NCI-H748 (cell line): ENCODE data around the gene HS6ST3.
A peak's percentile ranks its signal among the peaks of the same experiment; 100 is the strongest.

ENCODE experiments used
- DNase-seq: peaks from one replicate; lab custom pipeline; 2025; ENCODE audit not compliant: unreplicated experiment; lab: John Stamatoyannopoulos, UW

The HS6ST3 gene

DNA sequence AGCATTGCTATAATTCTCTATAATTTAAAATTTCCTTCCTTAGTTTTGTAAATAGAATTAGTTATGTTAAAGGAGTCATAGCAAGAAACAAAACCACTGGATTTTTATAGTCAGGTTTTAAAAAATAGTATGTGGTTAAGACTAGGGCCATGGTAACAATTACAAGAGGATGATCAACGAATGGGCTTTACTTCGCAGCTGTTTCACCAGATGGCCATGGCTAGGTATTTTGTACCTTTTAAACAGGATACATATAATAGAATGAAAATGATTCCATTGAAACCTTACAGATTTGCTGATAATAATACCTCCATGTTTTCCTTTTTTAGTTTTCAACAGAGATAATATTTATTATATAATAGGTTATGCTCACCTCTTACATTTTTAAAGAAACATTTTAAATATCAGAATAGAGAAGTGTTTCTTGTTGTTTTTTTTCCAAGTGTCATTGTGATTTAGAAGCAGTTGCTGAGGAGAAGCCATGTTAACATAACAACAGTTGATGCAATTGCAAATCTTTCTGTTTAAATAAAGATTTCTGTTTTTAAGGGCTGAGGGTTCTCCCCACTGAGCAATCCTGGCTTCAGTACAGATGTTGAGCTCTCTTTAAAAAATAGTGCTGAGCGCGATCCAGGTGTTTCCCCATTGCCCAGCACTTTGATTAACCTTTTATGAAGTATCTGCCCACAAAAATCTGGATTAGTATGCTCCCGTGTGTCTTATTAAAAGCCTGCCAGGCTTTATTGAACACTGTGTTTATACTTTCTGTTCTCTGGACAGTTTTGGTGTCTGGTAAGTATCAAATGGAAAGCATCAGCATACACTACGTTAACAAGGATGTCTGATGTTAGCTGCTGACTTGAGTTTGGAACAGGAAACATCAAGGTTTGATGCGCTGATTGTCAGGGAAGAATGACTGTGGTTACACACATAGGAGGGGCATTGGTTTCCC is 205.3 kb downstream of the HS6ST3 start:
- no peak for DNase-seq

DNA sequence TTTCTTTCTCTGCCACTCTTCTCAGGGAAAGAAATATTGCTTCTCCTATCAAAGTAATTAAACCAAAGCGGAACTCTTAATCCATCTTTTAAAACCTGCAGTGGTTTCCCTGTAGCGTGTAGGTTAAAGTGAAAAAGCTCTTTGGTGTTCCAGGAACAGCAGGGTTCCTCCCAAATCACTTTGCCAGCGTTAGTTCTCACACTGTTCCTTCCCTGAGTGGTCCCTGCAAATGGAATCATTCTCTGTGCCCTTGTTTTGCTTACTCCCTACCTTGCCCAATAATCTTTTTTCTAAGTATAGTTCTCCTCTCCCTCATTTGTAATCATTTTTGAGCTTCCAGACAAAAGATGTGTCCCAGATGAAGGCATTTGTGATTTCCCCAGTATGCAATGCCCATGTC is 207.5 kb downstream of the HS6ST3 start:
- DNase-seq: no peak

DNA sequence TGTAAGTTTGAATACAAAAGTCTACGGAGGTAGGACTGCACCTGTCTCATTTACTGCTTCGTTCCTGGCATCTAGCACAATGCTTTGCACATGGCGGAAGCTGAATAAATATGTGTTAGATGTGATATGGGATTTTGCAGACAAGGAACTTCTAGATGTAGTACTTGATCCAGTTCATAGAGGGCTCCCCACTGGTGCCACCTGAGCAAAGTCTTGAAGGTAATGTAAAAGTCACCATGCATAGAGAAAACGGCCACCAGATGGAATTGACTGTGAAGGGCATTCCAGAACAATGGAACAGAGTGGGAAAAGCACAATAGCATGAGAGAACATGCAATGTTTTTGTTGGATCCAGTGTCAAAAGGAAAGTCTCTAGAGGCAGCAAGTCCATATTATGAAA is 209.3 kb downstream of the HS6ST3 start:
- peak; percentile 10 for DNase-seq

DNA sequence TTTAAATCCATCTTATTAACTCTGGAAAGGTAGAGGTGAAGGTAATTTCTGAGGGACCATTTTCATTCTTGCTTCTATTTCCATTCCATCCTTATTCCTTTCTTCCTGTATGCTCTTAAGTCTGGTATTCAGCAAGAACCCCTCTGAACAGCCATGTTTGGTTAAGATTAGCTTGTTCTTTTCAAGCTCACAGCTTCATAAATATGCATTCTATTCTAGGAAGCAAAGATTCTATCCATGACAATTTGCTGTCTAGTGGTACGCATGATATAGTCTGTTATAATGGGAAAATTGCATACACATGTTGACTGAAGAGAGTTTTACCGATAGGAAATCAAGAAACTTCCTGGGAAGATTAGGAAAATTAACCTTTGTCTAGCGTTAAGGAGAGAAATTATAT is 218.7 kb downstream of the HS6ST3 start:
- no peak for DNase-seq

DNA sequence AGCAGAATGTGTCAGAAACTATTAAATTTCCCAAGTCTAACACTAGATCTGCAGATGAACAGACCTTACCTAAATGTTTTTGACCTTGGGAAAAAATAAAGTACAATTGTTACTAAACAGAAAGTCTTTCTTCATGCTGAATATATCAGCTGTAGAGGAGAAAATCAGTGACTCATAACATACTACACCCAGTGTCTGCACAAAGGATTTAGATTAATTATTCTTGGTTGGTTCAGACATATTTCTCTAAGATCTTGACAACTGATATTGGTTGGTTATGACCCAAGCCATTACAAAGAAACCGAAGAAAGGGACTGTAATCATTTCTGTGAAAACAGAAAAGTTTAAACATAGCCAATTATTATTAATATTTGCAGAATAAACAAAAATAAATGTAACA is 225.1 kb downstream of the HS6ST3 start:
- no peak for DNase-seq

DNA sequence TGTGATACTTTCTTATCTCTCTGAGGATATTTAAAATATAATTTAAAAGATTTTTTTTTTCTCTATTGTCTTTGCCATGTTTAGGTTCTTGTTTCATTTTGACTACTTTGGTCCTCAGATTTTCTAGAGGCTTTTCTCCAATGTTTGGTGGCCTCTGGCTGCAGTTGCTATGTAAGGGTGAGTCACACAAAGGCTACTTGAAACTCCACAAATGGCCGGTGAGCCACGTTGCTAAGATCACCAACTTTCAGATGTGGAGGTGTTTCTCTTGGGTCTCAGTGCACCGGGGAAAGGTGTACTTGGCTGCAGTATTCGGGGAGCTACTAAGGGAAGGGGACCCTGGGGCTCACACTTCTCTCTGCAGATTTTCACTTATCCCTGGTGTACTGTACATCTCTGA is 248.1 kb downstream of the HS6ST3 start:
- DNase-seq: no peak

DNA sequence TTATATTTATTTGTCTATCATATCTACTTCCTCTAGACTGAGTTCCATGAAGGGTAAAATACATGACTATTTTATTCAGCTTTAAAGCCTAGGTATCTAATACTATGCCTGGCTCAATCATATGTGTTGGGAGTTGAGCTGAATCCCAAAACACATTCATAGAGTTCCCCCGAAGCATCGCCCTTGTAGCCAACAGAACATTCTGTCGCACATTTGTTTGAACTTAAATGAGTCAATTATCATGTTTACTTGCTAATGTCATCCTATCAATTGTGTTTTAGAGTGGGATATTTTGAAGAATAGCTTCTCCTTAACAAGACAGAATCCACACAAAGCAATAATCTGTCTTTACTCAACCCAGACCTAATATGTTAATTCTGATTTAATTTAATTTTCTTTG is 252.4 kb downstream of the HS6ST3 start:
- DNase-seq: no peak

DNA sequence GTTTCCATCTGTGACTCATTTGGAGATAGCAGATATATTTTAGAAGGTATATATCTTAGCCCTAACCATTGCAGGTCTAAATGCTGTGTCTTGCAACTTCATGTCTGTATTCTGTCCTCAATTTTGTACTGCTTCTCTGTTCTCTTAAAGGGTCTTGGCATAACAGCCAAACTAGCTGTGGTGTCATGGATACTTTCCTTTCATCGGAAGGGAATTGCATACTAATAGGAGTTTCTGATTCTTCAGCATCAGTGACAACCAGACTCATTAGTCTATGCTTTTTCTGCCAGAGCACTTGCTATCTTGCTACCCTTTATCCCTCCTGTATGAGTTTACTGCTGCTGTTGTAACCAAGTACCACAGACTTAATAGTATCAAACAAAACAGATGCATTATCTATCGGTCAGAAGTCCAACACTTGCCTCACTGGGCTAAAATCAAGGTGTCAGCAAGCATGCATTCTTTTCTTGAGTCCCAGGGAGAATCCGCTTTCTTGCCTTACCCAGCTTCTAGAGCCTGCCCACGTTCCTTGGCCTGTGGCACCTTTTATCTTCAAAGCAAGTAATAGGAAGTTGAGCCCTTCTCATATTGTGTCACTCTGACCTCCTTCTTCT is 253.1 kb downstream of the HS6ST3 start:
- DNase-seq: no peak

DNA sequence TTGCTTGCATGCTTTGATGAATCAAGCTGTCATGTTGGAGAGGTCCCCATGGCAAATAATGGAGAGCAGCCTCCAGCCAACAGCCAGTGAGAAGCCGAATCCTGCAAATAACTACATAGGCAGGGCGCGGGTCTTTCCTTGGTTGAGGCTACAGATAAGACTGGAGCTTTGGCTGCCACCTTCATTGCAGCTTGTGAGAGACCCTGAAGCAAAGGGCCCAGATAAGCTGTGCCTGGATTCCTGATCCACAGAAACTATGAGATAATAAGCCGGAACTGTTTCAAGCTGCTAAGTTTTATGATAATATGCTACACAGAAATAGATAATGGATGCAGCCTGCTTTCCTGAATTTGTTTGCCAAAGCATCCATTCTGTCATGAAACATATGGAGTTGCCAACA is 257.0 kb downstream of the HS6ST3 start:
- no peak for DNase-seq

DNA sequence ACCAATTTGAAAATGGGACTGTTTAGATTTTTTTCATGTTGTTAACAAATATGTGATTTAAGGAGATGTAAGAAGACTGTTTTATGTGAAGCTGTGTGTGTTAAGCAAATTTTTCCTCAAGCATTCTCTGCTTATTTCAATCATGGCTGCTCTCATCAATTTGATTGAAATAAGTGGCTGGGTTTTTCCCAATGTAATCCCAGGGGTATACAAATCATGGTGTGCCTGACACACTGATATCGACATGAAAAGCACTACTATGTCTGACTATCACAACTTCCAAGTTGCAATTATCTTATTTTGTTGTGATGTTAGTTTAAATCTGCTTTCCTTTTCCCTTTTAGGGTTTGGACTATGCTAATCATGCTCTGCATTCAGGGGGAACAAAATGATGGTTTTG is 283.7 kb downstream of the HS6ST3 start:
- no peak for DNase-seq

DNA sequence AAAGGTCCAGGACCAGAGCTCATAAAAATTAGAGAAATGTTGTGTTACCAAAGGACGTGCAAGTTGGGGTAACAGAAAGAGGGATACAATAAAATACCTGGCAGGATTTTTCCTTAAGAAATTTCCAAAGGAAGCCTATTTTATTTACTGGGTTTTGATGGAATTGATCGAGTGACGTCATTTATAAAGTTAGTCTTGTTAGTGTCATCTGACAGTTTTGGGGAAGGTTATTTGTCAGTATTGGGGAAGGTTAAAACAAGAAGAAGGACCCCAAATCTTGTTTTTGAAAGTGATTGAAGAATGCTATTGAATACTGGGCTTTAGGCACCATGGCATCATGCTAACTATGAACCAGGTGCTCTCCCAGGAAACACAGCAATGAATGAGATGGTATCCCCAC is 287.9 kb downstream of the HS6ST3 start:
- DNase-seq: no peak

DNA sequence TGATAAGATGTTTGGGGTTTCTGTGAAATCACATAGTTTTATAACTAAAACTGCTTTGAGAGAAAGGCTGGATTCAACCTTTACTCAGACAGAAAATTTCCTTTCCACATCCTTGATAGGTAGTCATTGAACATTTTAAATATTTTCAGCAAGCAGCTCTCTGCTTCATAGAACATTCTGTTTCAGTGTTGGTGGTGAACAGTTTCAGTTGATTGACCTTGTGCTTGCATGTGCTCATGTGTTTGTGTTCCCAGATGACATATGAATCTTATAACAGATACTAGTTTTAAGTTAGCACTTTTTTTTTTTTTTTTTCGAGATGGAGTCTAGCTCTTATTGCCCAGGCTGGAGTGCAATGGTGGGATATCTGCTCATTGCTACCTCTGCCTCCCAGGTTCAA is 290.1 kb downstream of the HS6ST3 start:
- no peak for DNase-seq

DNA sequence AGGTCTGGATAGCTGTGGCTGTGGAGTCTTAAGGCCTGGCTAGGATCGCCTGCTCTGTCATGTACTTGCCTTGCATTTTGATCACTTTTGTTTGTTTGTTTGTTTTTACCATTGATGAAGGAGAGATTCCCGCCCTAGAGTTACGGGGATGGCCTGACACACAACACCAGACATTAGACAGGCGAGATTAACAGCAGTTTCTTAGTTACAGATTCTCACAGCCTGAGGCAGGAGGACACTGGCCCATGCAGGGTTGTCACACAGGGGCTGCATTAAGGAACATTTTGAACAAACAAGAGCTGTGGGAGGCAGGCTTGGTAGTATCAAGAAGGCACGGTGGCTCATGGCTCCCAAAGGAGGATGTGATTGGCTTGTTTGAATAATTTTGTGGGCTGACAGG is 291.8 kb downstream of the HS6ST3 start:
- DNase-seq: no peak

DNA sequence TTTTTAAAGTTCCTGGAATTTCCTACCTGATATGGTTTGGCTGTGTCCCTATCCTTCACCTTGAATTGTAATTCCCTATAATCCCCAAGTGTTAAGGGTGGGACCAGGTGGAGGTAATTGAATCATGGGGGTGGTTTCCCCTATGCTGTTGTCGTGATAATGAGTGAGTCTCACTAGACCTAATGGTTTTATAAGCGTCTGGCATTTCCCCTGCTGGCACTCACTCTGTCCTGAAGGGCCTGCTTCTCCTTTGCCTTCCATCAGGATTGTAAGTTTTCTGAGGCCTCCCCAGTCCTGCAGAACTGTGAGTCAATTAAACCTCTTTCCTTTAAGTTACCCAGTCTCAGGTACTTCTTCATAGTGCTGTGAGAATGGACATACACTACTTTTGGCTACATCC is 298.7 kb downstream of the HS6ST3 start:
- DNase-seq: no peak

DNA sequence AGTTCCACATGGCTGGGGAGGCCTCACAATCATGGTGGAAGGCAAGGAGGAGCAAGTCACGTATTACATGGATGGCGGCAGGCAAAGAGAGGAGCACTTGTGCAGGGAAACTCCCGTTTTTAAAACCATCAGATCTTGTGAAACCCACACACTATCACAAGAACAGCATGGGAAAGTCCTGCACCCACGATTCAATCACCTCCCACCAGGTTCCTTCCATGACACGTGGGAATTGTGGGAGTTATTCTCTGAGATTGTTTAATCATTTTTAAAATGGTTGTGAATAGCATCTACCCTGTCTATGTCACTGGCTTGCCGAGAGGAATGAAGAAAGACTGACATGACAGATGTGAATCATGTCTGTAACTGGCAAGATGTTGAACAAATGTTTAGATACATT is 301.7 kb downstream of the HS6ST3 start:
- DNase-seq: no peak

DNA sequence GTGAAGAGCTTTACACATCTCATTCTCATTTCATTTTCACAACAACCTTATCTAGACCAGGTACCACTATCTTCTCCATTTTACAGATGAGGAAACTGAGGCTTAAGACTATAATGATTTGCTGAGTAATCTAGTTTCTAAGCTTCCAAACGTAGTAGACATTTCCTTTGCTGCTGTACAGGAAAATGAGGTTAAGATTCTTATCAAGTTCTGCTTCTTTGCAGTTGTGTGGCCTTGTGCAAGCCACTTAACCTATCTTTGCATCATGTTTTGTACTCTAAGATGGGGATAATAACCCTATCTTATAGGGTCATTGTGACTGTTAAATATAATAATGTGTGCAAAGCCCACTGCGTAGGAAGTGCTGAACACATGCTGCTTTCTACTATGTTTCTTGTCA is 307.9 kb downstream of the HS6ST3 start:
- no peak for DNase-seq

DNA sequence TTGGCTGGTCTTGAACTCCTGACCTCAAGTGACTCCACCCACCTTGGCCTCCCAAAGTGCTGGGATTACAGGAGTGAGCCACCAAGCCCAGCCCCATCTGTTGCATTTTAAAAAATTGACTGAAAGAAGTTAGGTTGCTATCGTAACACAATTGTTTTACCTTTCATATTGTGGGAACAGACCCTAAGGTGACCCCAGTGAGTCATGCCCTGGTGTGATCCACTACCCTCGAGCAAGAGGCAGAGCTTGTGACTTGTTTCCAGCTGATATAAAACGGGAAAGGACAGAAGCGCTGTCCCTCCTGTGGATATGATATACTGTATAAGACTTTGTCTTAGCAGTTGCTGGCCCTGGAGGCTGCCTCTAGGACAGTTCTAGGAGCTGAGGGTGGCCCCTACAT is 308.6 kb downstream of the HS6ST3 start:
- no peak for DNase-seq

DNA sequence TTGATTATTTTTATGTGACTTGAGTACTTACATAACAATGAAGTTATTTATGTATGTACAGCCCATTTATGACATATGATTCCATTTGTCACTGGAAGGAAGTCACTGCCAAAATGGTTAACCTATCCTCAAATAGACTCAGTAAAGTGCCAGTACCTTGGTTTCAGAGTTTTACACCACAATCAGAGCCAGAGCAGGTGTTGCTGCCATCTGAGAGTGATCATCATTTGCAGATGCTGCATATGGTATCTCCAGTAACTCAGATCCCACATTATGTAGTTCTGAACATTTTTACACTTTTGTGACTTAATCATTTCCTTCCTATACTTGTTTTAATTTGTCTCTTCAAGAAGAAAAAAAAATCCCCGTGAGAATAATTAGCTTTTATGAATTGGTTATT is 313.3 kb downstream of the HS6ST3 start:
- no peak for DNase-seq

DNA sequence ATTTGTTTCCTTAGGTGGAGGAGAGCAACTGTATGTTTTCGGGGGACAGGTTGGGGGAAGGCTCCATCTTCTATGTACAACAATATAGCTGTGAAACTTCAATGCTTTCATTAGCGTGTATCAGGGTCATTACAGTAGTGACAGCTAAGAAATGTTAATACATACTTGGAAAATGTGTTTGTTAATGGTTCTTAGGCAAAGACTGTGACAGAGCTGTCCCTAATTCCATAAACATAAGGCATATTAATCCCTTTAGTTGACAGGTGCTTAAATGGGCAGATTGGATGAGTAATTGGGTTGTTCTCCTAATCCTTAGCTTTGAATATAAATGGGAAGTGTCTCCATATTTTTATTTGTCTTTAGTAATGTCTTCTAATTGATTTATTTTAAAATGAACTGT is 313.7 kb downstream of the HS6ST3 start:
- DNase-seq: no peak

DNA sequence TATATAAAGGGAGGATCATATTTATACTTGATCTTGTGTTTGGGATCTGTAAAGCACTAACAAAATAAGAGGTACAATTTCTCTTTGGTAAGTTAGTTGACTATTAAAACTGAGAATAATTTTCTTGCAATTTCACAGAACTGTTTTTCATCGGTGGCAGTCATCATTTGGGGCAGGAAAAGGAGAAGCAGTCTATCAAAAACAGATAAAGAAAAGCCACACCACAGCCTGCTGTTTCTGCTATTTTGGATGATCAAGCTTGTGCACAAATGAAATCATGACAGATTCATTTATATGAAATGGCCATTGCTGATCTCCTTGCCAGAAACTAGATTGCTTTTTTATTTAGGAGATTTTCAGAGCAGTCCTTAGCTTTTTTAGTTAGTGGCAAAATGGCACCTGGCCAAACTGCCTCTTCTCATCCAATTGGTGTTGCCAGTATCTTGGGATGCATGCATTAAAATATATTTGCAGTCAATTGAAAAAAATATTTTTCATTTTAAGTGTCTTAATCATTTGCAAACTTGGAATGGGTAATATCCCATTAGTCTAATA is 326.0 kb downstream of the HS6ST3 start:
- DNase-seq: no peak

DNA sequence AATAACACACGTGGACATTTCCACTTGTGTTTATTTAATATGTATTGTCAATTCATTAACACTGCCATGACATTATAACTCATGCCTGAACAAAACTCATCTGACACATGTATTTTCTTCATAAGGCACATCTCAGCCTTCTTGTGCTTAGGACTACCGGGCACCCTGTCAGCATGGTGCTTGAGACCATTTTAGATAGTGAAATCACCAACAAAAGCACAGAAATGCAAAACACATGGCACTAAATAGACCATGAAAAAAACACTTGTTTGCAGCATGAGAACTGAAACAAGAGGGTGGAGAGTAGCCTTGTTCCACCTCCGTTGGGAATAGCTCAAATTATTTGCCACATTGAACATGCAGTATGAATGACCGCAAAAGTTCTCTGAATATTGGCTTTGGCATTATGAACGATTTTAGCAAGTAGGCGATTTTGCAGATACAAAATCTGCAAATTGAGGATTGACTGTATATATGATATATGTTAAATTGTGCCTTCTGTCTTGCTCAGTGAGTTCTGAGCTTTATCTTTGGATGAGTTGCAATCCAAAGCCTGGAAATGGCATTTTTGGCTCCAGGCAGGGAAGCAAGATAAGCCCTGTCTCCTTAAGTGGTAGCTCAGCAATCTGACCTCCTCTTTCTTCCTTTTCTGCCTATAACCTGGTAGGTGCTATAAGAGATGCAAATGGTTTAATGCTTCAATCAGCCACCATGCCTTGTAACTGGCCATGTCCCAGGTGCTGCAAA is 328.2 kb downstream of the HS6ST3 start:
- DNase-seq: no peak

DNA sequence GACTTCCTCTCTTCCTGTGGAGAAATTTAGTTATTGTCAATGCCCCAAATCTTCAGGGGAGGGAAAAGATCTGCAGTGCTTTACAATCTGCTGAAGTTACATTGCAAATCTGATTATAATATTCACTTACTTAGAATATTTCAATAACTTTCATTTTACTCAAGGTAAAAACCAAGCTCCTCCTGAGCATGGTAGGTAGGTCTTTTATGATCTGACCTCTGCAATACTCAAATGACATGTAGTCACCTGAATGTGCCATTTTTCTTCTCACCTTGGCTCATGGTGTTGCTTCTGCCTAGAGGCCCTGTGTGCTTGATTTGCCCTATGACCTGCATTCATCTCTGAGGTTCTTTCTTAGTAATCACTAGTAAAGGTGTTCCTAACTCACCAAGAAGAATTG is 331.4 kb downstream of the HS6ST3 start:
- DNase-seq: no peak
